HPDE6-E6E7 (cell line): ENCODE results near the gene SLC6A6.

Source experiments
- DNase-seq: peaks from one replicate; pipeline ENCODE4 v3.0.0; 2011; ENCODE audit warnings: missing footprints; ENCODE audit errors: extremely low spot score

SLC6A6 gene

DNA sequence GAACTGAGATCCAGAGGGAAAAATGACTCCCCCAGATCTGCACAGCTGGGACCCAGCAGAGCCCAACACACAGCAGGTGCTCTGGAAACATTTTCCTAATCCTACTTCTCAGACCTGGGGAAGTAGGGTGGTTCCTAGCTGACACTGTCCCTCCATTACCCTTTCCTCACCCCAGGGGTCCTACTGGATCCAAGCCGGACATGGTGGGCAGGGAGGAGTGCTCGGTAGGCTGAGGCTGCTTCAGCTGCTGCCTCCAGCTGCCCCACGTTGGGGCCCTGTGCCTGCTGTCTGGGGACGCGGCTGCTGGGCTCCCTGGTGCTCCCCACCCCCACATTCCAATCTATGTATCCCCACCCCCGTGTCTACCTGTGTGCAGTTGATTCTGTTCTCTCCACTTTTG is 29.8 kb upstream of the SLC6A6 start:
- DNase-seq = no peak

DNA sequence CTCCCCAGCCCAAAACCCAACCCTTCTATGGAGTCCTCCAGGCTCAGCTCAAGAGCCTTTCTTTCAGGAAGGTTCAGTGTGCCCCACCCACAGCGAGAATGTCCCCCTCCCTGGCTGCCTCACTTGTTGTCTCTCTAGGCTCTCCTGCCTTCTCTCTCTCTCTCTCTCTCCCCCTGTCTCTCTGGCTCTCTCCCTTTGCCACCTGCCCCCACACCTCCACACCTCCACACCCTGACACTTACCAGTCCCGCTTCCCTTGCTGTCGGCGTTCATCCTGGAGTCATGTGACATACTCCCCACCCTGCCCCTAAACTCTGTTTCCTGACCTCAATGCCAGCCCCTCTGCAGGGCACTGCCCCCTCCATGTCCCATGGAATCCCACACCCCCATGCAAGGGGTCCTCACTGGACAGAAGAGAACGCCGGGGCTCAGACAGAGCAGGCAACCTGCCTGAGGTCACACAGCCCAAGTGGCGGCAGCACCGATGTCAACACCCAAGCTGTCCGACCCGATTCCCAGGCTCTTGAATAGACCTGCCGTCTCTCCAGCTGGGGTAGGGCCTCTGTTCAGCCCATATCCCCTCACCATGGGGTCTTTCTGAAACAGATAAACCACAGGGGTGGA is 28.5 kb upstream of the SLC6A6 start:
- DNase-seq = no peak

DNA sequence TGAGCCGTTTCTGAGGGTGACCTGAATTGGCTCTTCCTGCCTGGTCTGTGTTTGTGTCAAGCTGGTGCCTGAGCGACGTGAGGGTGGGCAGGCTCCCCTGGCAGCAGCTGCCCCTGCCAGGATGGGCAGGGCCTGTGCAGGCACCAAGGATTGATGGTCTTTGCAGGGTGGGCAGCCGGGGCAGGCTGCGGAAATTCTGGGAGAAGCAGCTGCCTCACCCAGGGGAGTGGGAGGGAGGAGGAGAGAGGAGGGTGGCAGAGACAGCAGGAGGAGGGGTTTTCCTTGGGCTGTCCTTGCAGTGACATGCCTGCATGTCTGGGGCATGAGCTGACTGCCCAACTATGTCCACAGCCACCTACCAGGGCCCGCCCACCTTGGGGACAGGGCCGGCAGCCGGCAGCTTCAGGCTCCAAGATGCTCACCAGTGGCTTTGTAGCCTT is 27.9 kb upstream of the SLC6A6 start:
- DNase-seq = no peak

DNA sequence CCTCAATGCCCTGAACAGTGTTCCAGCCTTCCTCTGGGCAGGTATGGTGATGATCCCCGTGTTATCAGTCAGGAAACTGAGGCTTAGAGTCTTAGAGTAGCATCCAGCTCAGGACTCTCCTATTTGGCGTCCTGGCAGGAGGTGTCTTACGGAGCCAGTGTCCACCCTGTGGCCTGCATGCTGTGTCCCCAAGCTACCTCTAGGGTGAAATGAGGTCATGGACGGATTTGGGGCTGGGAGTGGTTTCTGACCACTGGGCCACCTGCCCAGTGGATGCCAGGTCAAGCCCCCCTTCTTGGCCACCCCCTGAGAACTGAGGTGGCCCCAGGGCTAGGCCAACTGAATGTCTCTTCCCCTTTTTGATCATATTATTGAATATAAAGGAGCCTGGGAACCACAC is 27.2 kb upstream of the SLC6A6 start:
- DNase-seq = no peak

DNA sequence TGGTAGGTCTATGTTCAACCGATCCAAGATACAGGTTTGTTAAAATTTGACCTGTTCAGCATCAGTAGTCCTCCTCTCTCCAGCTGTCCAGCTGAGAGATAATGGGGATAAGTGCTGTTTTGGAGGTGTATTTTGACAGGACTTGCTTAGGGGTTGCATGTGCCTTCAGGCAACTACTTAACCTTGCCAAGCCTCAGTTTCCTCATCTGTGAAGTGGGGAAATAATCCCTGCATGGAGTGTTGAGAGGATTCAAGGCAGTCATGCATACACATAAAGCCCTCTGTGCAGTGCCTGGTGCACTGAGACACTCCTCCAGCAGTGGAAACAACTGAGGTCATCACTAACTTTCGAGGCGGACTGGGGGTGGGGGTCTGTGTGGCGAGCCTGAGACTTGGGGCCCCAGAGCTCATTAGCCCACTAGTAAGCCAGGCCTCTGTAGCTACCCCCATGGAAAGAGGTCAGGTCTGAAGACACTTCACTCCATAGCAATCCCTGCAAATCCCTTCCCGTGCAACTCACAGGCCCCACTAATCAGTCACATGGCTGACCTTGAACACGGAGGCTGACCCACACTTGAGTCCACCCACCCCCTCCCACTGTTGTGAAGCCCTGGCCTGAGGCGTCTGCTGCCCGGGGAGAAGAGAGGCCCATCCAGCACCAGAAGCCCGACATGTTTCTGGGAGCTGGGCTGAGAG is 25.9 kb upstream of the SLC6A6 start:
- DNase-seq = no peak

DNA sequence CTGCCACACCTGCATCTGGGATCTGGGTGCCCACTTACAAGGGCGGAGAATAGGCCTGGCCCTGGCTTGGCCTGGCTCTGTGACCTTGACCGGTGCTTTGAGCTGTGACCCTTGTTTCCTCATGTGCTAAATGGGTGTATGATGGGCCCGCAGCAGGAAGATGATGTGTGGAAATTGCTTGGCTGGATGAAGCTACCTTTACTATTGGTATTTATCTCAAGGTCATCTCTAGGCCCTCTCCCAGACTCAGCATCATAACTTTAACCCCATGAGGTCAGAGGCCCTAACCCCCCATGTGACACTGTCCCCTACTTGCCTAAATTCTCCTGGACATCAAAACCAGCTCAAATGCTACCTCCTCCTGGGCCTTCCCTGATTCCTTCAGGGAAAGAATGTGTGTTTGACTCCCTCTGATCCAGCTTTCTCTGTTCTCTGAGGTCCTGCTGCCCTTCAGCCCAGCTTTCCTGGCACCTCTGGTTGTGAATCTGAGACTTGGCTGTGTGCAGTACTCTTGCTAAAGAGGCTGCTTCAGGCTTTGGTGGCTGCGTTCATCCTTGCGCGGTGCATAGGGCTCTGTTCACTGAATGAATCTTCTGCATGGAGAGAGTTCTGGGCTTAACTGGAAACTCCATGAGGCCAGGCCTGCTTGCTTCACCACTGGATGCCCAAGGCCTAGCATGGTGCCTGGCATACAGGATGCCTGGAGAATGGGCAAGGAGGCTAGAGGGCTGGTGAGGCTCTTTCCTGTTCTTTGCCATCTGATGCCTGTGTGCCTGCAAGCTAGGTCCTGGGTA is 25.2 kb upstream of the SLC6A6 start:
- no peak for DNase-seq

DNA sequence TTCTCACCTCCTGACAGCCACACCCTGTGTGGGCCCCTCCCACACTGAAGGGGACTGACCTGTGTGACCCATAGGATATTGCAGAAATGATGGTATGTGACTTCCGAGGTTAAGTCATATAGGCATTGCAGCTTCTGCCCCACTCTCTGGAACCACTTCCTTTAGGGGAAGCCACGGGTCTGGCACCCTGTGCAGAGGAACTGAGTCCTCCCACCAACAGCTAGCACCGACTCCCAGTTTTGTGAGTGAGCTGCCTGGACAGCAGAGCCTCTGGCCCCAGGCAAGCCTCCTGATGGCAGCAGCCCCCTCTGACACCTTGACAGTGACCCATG is 24.6 kb upstream of the SLC6A6 start:
- no peak for DNase-seq

DNA sequence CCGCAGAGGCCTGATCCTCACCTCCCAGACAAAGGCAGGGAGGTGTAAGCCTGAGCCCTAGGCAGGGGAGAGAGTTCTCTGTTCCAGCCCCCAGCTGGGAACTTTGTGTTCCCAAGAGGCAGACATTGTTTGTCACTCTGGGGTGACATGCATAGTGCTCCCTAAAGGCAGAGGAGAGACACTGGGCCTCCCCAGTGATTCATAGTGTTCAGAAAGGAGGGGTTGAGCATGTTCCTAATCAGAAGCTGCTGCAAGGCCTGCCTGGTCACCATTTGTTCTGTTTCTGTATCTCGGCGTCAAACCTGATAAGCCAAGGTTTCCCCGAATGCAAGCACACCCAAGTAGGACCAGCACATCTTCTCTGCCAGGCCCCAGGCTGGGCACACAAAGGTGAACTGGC is 24.0 kb upstream of the SLC6A6 start:
- no peak for DNase-seq

DNA sequence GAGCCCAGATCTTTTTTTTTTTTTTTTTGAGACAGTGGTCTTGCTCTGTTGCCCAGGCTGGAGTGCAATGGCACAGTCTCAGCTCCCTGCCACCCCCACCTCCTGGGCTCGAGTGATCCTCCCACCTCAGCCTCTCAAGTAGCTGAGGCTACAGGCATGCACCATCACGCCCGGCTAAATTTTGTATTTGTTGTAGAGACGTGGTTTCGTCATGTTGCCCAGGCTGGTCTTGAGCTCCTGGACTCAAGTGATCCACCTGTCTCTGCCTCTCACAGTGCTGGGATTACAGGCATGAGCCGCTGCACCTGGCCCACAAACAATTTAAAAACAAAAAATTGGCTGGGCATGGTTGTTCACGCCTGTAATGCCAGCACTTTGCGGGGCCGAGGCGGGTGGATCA is 22.6 kb upstream of the SLC6A6 start:
- no peak for DNase-seq

DNA sequence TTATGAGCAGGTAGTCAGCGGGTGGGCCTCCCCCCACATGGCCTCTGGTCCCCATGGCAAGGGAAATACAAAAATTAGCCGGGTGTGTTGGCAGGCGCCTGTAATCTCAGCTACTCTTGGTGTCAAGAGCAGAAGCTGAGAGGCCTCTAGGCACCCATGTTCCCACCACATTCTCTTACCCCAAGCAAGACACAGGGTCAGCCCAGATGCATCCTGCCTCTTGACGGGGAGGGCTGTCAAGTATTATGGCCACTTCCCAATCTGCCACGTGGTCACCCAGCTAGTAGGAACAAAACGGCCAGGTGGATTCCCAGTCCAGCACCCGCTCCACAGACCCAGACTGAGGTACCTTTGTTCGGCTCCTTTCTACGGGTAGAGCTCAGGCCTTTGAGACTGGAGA is 16.2 kb upstream of the SLC6A6 start:
- DNase-seq = no peak

DNA sequence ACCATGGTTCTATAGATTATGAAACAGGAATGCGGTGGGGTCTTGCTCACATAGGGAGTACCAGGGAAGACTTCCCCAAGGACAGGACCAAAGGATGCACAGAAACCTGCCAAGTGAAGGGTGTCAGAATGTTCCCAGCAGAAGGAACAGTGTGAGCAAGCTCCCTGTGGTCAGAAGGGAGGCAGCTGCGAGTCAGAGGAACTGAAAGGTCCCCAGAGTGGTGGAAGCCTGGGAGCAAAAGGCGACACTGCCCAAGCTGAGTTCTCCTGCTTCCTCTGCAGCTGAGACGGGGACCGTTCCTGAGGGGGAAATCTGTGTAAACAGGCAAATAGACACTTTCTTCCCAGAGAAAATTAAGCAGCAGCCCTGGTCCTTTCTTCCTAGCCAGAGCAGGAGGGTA is 14.2 kb upstream of the SLC6A6 start:
- DNase-seq = no peak

DNA sequence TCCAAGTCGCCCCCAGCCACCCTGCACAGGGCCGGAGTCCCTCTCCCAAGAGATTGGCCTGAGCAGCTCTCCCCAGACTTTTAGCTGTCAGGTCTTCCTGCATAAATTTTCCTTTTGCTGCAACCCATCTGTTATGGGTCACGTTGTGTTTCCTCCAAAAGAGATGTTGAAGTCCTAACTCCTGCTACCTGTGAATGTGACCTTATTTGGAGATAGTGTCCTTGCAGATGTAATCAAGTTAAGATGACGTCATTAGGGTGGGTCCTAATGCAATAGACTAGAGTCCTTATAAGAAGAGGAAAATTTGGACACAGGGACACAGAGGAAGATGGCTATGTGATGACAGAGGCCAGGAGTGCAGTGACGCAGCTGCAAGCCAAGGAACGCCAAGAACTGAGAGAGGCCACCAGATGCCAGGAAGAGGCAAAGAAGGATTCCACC is 13.2 kb upstream of the SLC6A6 start:
- DNase-seq = no peak

DNA sequence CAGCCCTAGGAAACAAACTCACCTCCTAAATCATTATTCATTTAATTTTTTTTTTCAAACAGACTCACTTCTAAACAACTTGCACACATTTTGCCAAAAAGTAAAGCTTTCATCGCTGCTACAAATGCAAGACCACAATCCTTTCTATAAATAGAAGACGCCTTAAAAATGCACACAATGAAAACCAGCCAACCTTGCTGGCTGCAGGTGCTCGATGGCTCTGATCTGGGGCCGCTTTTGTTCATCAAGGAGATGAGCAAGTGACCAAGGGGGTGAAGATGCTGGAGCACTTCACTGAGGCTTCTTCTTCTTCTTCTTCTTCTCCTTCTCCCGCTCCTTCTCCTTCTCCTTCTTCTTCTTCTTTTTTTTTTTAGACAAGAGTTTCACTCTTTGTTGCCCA is 12.7 kb upstream of the SLC6A6 start:
- no peak for DNase-seq

DNA sequence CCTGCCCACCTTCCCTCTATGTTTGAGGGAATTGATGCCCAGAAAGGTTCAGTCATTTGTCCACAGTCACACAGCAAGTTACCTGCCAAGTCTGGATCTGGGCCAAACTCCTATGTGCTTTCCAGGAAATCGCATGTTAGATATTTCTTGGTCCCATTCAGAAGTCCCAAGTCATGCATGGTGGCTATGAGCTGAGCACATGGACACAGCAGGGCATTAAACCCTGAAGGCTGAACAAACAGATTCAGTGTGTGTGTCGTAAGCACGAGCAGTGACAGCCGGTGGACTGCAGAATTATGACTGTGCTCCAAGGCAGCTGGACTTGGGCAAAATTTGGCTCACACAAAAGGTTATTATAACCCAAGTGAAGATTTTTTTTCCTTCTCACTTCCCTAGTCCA is 11.4 kb upstream of the SLC6A6 start:
- DNase-seq = no peak

DNA sequence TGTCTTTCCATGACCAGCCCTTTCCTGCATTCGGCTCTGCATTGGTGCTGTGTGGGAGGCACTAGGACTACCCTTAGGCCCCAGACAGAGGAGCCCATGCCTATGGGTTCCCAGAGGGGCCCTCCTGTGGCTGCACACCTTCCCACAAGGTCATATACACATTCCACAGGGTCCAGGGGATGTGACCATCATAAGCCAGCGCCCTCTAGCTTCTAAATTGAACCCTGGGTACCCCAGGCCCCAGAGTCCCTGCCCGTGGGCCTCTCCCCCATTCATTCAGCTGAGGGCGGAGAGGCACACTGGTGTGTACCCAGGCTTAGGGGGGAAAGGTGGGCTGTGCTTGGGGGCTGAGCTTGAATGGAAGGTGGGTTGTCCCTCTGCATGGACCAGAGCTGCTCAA is 10.2 kb upstream of the SLC6A6 start:
- DNase-seq = no peak

DNA sequence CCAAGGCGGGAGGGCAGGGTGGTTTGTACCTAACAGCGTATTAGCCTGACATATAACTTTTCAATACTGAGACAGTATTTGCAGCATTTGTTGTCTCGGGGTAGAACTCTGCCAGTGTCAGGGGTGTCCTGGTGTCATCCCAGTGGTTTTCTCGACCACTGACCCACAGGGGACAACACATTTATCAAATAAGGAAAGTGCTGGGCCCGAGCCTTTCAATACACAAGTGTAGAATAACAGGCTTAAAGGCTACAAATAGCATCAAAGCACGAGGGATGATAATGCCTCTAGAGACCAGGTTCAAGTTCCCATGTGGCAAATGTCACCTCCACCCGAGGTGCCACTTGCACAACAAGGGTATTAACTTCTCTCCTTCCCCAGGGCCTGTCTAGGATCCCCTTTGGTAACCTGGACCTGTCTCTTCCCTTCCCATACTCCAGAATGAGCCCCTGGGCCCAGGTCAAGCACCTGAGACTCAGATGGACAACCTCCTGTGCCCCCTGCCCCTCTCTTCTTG is 9.5 kb upstream of the SLC6A6 start:
- no peak for DNase-seq

DNA sequence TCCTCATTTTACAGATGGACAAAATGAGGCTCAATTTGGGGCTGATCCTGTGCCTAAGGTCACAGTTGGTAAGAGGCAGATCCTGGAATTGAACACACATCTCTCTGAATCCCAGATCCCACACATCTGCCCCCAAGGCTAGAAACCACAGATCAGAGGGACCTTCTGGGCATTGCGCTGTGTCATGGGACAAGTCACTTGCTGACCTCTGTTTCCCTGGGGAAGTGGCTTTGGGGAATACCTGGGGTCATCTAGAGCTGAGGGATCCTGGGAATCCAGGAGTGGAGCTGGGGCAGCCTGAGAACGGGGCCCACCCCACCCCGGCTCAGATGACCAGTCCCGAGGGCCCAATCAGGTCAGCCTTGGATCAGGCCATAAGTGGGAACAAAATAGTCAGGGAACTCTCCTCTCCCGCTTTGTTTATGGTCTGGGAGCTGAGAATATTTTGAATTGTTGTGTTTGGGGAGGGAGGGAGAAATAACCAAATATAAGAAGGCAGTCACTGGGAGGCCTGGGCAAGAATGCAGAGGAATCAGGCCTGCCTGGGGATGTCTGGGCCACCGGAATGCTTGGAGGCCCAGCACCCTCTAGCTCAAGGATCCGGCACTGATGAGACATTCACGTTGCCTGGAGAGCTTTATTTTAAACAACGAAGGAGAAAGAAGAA is 8.8 kb upstream of the SLC6A6 start:
- DNase-seq = no peak

DNA sequence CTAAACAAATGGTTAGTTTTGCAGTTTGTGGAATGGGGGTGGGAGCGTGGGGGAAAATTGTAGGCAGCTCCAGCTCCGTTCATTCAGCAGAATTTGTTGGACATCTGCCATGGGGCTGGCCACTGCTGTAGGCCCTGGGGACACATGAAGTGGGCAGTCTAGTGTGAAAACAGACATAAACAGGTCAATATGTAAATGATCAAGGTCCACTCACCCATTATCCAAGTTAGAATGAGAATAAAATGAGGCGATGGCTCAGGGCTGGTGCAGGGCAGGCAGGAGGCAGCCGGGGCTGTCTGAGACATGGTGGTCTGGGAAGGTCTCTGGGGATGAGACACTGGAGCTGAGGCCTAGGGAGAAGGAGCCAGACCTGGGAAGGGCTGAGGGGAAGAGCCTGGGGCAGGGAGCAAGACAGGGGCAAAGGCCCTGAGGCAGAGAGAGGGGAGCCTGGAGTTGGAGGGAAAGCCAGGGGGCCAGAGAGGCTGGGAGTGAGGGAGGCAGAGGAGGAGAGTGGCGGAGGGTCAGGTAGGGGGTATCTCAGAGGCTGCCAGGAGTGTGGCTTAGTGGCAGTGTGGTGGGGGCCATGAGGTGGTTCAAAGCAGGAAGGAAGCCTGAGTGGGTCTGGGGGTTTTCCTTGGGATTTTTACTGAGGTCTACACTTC is 6.2 kb upstream of the SLC6A6 start:
- DNase-seq = no peak

DNA sequence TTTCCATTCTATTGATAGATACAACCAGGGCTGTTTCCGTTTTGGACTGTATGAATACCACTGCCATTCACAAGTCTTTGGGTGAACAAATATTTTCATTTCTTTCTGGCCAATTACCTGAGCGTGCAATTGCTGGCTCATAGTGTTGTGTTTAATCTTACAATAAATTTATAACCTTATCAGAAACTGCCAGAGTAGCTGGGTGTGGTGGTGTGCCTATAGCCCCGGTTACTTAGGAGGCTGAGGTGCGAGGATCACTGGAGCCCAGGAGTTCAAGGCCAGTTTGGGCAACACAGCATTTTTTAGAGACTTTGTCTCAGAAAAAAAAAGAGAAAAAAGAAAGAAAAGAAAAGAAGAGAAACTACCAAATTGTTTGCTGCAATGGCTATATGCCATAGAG is 5.4 kb upstream of the SLC6A6 start:
- DNase-seq = no peak

DNA sequence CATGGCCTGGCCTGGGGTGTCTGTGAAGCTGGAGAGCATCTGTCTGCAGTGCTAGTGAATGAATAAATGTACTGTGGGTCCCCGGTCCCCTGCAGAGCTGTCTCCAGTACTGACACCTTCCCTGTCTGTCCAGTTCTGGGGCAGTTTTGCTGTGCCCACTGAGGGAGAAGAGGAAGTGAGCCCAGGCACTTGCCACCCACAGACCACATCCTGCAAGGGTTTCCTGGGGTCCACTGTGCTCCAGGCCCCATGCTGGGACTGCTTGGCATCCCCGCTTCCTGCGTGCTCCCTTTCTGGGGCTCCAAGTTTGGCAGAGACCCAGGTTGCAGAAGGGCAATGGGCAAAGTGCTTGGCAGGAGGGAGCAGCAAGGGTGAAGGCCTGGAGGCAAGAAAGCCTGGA is 4.9 kb upstream of the SLC6A6 start:
- no peak for DNase-seq

DNA sequence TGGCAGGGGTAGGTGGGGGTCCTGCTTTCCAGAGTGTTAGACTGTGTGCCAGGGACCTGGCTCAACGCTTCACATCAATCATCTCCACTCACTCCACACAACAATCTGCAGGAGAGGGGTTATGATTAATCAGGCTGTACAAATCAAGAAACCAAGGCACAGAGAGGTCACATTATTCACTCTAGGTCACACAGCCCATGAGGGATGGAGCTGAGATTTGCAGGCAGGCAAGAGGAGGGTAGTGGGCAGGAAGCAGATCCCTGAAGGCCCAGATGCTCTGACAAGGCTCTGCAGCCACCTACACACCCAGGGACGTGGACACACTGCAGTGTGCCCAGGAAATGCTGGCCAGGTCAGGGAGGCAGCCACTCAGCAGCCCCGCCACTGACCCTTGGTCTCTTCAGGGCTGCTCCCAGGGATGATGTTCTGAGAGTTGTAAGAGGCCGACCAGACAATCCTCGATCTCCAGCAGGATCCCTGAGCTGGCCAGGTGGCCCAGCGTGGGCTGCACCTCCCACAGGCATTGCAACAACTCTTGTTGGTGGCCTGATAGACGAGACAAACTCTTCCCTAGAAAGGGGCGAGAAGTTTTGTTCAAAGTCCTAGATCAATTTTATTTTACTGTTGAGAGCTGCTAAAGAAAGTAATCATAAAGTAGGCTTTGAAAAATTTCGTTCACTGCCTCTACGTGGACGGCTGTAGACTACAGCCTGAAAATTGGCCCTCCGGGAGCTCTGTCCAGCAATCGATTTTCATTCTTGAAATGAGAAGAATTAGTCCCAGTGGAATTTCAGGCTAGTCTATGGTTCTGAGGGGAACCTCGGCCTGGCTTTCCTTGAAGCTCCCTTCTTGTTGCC is 4.2 kb upstream of the SLC6A6 start:
- DNase-seq = no peak
